HG03060 (cell line): ENCODE results near the gene C1QTNF1.

Source experiments
- ATAC-seq: cut with Tn5 transposase; IDR thresholded peaks from one replicate; pipeline ENCODE4 v1.9.1; 2021; ENCODE audit warnings: low read depth, moderate number of reproducible peaks; ENCODE audit not compliant: unreplicated experiment

Gene C1QTNF1

GRCh38 chr17:79038545-79039135 lies 14.7 kb downstream of the C1QTNF1 start:
- no peak for ATAC-seq

- ATAC-seq: no peak
Measured at GRCh38 chr17:79039171-79039570, 15.2 kb downstream of the C1QTNF1 start.

DNA sequence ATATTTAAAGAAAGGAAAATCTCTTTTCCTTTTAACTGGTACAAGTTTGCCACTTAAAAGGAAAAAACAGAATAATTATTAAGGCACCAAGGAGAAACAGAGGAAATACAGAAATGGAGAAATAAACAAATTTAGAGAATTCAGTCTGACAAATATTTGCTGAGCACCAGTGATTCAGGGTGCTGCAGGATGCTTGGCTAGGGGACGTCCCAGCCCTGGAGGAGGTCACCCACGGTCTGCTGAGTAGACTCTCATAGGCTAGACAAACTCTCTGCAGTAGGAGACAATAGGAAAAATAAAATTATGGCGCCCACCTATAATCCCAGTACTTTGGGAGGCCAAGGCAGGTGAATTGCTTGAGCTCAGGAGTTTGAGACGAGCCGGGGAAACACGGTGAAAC lies 15.9 kb downstream of the C1QTNF1 start:
- no peak for ATAC-seq

- no peak for ATAC-seq
Measured at GRCh38 chr17:79041041-79041570, 17.1 kb downstream of the C1QTNF1 start.

GRCh38 chr17:79041723-79042420 lies 17.9 kb downstream of the C1QTNF1 start:
- no peak for ATAC-seq

DNA sequence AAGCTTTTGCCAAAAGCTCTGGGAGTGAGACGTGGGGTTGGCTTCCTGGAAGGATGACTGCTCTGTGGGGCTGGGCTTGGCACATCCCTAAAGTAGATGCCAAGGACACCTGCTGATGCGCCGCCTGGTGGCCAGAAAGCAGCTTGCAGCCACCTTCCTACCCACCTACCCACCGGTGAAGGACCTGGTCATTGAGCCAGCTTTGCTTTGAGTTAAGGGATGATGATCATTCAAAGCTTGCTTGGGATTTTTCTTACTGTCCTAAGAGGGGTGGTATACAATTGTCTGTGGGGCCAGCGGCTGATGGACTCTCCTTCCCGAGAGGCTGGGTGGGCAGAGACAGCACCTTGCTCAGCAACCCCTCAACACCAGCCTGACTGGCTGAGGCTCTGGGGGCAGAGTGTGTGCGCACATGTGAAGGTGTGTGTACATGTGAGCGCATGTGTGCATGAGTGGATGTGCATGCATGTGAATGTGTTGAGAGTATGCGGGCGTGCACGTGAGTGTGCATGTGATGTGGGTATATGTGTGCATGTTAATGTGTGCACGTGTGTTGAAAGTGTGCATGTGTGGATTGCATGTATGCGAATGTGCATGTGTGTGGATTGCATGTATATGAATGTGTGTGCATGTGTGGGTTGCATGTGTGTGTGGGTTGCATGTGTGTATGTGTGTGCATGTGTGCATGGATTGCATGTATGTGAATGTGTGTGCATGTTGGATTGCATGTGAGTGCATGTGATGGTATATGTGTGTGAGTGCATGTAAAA lies 18.6 kb downstream of the C1QTNF1 start:
- no peak for ATAC-seq

GRCh38 chr17:79043191-79043930 lies 19.4 kb downstream of the C1QTNF1 start:
- ATAC-seq: no peak

DNA sequence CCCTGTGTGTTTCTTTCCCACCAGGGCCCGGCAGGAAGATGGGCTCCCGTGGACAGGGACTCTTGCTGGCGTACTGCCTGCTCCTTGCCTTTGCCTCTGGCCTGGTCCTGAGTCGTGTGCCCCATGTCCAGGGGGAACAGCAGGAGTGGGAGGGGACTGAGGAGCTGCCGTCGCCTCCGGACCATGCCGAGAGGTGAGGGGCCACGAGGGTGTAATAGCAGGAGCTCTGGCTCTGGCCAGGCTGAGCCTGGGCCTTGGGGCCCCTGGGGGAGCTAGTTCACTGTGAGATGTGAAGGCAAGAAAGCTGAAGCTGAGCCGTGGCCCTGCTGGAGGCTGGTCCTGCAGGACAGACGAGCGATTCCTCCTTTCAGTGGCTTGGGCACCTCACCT lies 20.0 kb downstream of the C1QTNF1 start:
- no peak for ATAC-seq

GRCh38 chr17:79044462-79044861 lies 20.5 kb downstream of the C1QTNF1 start:
- ATAC-seq: no peak

DNA sequence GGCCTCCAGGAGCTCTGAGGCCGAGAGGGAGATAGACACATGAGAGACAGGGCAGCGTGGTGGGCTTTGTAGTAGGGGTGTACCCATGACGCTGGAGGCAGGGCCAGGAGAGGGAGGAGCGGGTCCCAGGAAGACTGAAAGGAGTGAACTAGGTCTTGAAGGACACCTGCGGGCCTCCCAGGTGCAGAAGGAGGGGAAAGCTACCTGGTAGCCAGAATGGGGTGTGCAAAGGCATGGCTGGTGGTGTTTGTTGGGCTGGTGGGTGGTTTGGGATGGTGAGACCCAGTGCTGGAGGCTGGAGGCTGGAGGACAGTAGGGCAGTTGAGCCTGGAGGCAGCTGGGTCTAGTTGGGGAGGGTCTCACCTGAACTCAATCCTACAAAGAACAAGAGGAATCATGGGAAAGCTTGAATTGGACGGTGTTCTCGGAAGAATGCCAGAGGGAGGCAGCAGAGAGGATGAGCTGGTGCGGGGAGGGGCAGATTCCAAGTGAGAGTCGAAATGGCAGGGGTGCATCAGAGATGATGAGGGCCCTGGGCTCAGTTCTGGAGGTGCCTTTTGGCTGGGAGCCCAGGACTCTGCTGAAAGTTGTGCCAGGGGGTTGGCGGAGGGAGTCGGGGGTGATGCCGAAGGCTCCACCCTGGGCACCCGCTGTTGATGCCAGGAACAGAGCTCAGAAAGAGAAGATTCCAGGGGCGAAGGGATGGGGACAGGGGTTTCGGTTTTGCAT lies 21.2 kb downstream of the C1QTNF1 start:
- ATAC-seq: no peak

GRCh38 chr17:79045842-79046196 lies 21.9 kb downstream of the C1QTNF1 start:
- ATAC-seq: no peak

DNA sequence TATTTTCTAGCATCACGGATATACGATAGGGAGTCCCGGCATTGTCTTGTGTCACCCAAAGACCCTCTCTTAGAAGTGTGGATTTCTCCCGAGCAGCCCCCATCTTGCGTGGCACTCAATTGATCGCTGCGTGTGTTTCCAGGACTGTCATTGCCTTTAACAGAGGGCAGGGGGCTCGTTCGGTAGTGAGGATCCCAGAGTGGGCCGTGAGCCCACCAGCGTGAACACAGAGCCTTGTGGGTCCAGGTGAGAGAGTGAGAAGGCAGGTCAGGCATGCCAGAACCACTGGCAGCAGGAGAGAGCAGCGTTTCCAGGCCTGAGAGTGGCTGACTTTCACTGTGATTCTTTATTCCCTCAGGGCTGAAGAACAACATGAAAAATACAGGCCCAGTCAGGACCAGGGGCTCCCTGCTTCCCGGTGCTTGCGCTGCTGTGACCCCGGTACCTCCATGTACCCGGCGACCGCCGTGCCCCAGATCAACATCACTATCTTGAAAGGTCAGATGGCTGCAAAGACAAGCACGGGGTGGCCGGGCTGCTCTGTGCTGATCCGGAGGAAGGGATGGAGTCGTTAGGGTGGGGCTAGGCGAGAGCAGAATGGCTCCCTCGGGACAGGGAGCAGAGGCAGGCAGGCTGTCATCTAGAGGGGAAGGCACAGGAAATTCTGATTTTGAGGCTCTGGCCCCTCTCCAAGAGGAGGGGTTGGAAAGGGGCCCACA lies 22.4 kb downstream of the C1QTNF1 start:
- ATAC-seq: no peak

DNA sequence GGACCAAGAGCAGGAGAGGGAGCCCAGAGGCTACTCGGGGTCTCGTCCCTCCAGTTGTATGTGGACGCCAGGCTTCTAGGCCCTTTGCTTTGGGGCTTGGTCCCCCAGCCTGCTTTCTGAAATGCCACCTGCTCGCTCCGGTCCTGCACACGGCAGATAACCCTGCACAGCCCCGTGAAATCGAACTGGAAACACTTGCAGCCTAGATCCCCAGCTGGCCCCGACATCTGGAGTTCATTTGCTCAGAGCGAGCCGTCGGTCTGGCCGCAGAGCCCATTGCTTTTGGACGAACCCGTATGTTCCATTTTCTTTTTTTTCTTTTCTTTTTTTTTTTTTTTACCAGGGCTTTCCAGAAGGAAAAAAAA lies 22.9 kb downstream of the C1QTNF1 start:
- ATAC-seq: no peak

GRCh38 chr17:79047291-79047920 lies 23.4 kb downstream of the C1QTNF1 start:
- ATAC-seq: no peak

DNA sequence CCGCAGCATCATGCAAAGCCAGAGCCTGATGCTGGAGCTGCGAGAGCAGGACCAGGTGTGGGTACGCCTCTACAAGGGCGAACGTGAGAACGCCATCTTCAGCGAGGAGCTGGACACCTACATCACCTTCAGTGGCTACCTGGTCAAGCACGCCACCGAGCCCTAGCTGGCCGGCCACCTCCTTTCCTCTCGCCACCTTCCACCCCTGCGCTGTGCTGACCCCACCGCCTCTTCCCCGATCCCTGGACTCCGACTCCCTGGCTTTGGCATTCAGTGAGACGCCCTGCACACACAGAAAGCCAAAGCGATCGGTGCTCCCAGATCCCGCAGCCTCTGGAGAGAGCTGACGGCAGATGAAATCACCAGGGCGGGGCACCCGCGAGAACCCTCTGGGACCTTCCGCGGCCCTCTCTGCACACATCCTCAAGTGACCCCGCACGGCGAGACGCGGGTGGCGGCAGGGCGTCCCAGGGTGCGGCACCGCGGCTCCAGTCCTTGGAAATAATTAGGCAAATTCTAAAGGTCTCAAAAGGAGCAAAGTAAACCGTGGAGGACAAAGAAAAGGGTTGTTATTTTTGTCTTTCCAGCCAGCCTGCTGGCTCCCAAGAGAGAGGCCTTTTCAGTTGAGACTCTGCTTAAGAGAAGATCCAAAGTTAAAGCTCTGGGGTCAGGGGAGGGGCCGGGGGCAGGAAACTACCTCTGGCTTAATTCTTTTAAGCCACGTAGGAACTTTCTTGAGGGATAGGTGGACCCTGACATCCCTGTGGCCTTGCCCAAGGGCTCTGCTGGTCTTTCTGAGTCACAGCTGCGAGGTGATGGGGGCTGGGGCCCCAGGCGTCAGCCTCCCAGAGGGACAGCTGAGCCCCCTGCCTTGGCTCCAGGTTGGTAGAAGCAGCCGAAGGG lies 24.2 kb downstream of the C1QTNF1 start:
- ATAC-seq: no peak

DNA sequence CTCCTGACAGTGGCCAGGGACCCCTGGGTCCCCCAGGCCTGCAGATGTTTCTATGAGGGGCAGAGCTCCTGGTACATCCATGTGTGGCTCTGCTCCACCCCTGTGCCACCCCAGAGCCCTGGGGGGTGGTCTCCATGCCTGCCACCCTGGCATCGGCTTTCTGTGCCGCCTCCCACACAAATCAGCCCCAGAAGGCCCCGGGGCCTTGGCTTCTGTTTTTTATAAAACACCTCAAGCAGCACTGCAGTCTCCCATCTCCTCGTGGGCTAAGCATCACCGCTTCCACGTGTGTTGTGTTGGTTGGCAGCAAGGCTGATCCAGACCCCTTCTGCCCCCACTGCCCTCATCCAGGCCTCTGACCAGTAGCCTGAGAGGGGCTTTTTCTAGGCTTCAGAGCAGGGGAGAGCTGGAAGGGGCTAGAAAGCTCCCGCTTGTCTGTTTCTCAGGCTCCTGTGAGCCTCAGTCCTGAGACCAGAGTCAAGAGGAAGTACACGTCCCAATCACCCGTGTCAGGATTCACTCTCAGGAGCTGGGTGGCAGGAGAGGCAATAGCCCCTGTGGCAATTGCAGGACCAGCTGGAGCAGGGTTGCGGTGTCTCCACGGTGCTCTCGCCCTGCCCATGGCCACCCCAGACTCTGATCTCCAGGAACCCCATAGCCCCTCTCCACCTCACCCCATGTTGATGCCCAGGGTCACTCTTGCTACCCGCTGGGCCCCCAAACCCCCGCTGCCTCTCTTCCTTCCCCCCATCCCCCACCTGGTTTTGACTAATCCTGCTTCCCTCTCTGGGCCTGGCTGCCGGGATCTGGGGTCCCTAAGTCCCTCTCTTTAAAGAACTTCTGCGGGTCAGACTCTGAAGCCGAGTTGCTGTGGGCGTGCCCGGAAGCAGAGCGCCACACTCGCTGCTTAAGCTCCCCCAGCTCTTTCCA lies 25.1 kb downstream of the C1QTNF1 start:
- ATAC-seq: no peak

GRCh38 chr17:79049821-79050220 lies 25.9 kb downstream of the C1QTNF1 start:
- no peak for ATAC-seq
